CD8-positive, alpha-beta memory T cell (primary cell): ENCODE measurements around the gene ZNF136. TPM values are rescaled to one million over a fixed set of nuclear protein-coding genes. Genes with fewer than 3 reads are reported as not detected.

Experiments used
- CTCF ChIA-PET: fragments of 350-600 bp; sonication (Branson Sonifier 250); formaldehyde crosslinking; loops from one replicate; lab custom pipeline; 2021; ENCODE audit warnings: antibody characterized with exemption; lab: Charles Lee
- POLR2A ChIA-PET: fragments of 350-600 bp; sonication (Branson Sonifier 250); formaldehyde crosslinking; loops from one replicate; lab custom pipeline; 2021; ENCODE audit warnings: antibody characterized with exemption; lab: Charles Lee
- DNase-seq, 5 donors: peaks; one replicate each; pipeline versions ENCODE4 v3.0.0 to v3.0.0-alpha.2; 2020 to 2022; ENCODE audit warnings: mixed read lengths in 1 of 5
- H3K27ac ChIP-seq: one replicate; pipeline ENCODE4 v1.7.0; 2013; ENCODE audit warnings: low read depth, mild to moderate bottlenecking, low read length, moderate library complexity
- H3K27me3 ChIP-seq: 2 replicates; pipeline ENCODE4 v1.7.0; 2013; ENCODE audit warnings: low read length, mild to moderate bottlenecking; ENCODE audit not compliant: insufficient read depth, poor library complexity, severe bottlenecking
- H3K36me3 ChIP-seq: 2 replicates; pipeline ENCODE4 v1.7.0; 2013; ENCODE audit warnings: mild to moderate bottlenecking, low read length, moderate library complexity; ENCODE audit not compliant: insufficient read depth
- H3K4me1 ChIP-seq: 2 replicates; pipeline ENCODE4 v1.7.0; 2013; ENCODE audit warnings: mild to moderate bottlenecking, low read length, moderate library complexity; ENCODE audit not compliant: insufficient read depth
- H3K4me3 ChIP-seq: 2 replicates; pipeline ENCODE4 v1.7.0; 2013; ENCODE audit warnings: mild to moderate bottlenecking, low read length
- H3K9me3 ChIP-seq: 2 replicates; pipeline ENCODE4 v1.7.0; 2013; ENCODE audit warnings: mild to moderate bottlenecking, low read length
- H3K27ac Mint-ChIP-seq, 8 donors: one replicate each; pipeline ENCODE4 v1.8.0; 2020 to 2021; ENCODE audit warnings: mixed read lengths in 8 of 8, mild to moderate bottlenecking in 6 of 8, inconsistent platforms in 3 of 8, moderate library complexity in 3 of 8
- H3K27me3 Mint-ChIP-seq, 2 donors: one replicate each; pipeline ENCODE4 v1.8.0; 2020 to 2021; ENCODE audit warnings: mixed read lengths in 2 of 2, mild to moderate bottlenecking in 1 of 2, moderate library complexity in 1 of 2
- H3K36me3 Mint-ChIP-seq, 3 donors: one replicate each; pipeline ENCODE4 v1.8.0; 2020 to 2021; ENCODE audit warnings: mixed read lengths in 3 of 3, inconsistent platforms in 1 of 3, mild to moderate bottlenecking in 1 of 3
- H3K4me1 Mint-ChIP-seq, 3 donors: one replicate each; pipeline ENCODE4 v1.8.0; 2020 to 2021; ENCODE audit warnings: mixed read lengths in 3 of 3, inconsistent platforms in 1 of 3, mild to moderate bottlenecking in 1 of 3
- H3K4me3 Mint-ChIP-seq, 7 donors: one replicate each; pipeline ENCODE4 v1.8.0; 2020 to 2021; ENCODE audit warnings: mixed read lengths in 7 of 7, mild to moderate bottlenecking in 6 of 7, moderate library complexity in 4 of 7, inconsistent platforms in 2 of 7
- H3K9me3 Mint-ChIP-seq, 5 donors: one replicate each; pipeline ENCODE4 v1.8.0; 2020 to 2022; ENCODE audit warnings: mixed read lengths in 5 of 5, mild to moderate bottlenecking in 3 of 5, moderate library complexity in 2 of 5, inconsistent platforms in 1 of 5
- polyA plus RNA-seq: library from polyadenylated mRNA; unstranded; fragments of 300-500 nt; fragmentation: Illumina TruSeq; gene quantifications from one replicate; pipeline ENCODE4 v1.2.3, GENCODE V29; 2021
- total RNA-seq, 2 experiments: library from RNA; stranded (reverse); gene quantifications; one replicate each; pipeline ENCODE4 v1.2.3, GENCODE V29; 2021

The ZNF136 gene
- total and polyA plus RNA-seq, 3 experiments from 2014 or later, result 13.0 to 17.4 (median 16.0) TPM

DNA sequence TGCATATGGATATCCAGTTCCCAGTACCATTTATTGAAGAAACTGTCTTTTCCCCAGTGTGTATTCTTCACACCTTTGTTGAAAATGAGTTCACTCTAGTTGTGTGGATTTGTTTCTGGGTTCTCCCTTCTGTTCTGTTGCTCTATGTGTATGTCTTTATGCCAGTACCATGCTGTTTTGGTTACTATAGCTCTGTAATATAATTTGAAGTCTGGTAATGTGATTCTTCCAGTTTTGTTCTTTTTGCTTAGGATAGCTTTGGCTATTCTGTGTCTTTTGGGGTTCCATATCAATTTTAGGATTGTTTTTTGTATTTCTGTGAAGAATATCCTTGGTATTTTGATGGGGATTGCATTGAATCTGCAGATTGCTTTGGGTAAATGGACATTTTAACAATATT is 35.2 kb downstream of the ZNF136 start:
- H3K27me3 ChIP-seq, result no peaks in the 10 kb centered on the region
- H3K4me3 ChIP-seq, result no peak overlapping the region
- H3K9me3 Mint-ChIP-seq, result peaks cover 18 to 77% (median 50%) of the 10 kb centered on the region in 5 donors
- ChIA-PET CTCF (no interaction called here), POLR2A (no interaction called here)
- no peak for DNase-seq
- H3K9me3 ChIP-seq, result peaks cover 8% of the 10 kb centered on the region
- H3K4me1 ChIP-seq, result no peaks in the 10 kb centered on the region
- peaks cover 1 to 55% (median 17%) of the 10 kb centered on the region in 3 donors for H3K36me3 Mint-ChIP-seq
- no peaks in the 10 kb centered on the region for H3K27me3 Mint-ChIP-seq
- H3K4me1 Mint-ChIP-seq, result peaks cover 12 to 16% (median 12%) of the 10 kb centered on the region in 3 donors
- H3K27ac ChIP-seq, result no peak overlapping the region
- H3K4me3 Mint-ChIP-seq, result no peak overlapping the region
- no peak overlapping the region for H3K27ac Mint-ChIP-seq
- no peaks in the 10 kb centered on the region for H3K36me3 ChIP-seq

DNA sequence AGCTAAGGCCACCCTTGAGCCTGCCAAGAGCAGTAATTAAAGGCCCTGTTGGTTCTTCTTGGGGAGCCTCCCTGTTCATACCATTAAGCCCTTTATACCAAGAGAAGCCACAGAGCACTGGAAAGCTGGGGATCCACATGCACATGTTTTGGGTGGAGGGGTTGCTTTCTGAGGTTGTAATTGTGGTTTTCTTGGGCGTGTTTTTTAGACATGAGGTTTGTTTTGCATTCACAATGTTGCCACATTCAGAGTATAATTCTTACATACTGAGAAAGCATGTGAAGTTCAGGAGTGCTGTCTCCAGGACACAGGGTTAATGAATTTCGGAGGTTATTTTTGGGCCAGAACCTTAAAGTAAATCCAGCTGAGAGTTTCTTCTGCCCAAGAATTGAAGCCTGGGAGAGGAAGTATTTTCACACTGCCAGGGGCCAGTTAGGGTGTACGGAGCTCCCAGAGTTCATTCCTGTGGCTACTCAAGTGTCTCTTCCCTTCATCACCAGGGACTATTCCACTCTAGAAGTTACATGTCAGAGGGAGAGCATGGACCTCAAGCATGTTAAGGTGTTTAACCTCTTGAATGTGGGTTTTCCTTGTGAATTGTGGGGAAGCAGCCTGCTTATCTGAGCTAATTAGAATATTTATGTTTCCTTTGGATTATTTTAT is 37.0 kb downstream of the ZNF136 start:
- DNase-seq, result no peak
- ChIA-PET POLR2A (no interaction called here), CTCF (no interaction called here)
- Mint-ChIP-seq H3K27me3 (no peaks in the 10 kb centered on the region), H3K27ac (peak overlapping the region in 2 of 8 donors; percentile 21 to 29), H3K4me3 (no peak overlapping the region), H3K36me3 (peaks cover 1 to 55% (median 12%) of the 10 kb centered on the region in 3 donors), H3K9me3 (peaks cover 18 to 68% (median 44%) of the 10 kb centered on the region in 5 donors), H3K4me1 (peaks cover 12 to 14% (median 12%) of the 10 kb centered on the region in 3 donors)
- no peak overlapping the region for H3K4me3 ChIP-seq
- no peaks in the 10 kb centered on the region for H3K27me3 ChIP-seq
- H3K4me1 ChIP-seq, result no peaks in the 10 kb centered on the region
- H3K36me3 ChIP-seq, result no peaks in the 10 kb centered on the region
- H3K9me3 ChIP-seq, result peaks cover 8% of the 10 kb centered on the region
- H3K27ac ChIP-seq, result no peak overlapping the region

DNA sequence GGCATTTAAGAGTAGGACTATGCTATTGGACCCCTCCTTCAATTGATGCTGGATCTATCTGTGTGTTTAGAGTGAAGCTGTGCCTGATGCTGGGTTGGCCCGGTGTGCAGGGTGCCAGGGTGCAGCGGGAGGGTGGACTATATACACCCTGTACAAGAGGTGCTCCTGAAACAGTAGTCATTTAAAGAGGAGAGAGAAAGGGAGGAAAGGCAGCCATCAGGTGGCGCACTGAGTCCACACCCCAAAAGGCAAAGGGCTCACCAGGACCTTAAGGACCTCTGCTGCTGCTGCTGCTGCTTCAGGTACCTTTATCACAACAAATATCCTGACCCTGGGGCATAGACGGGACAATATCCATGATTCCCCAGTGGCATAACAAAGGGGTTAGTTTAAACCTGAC is 39.4 kb downstream of the ZNF136 start:
- peak overlapping the region in 1 of 8 donors; percentile 49 for H3K27ac Mint-ChIP-seq
- Histone ChIP-seq H3K27ac (no peak overlapping the region), H3K9me3 (peaks cover 15% of the 10 kb centered on the region), H3K36me3 (no peaks in the 10 kb centered on the region), H3K4me3 (no peak overlapping the region), H3K27me3 (no peaks in the 10 kb centered on the region), H3K4me1 (no peaks in the 10 kb centered on the region)
- H3K4me3 Mint-ChIP-seq, result no peak overlapping the region
- no peaks in the 10 kb centered on the region for H3K27me3 Mint-ChIP-seq
- peaks cover 6 to 8% (median 6%) of the 10 kb centered on the region in 3 donors for H3K4me1 Mint-ChIP-seq
- ChIA-PET POLR2A (no interaction called here), CTCF (interaction anchor here (1.0 to 1.2 kb wide), 2 partner anchors 12 to 138 kb away, joined by 3 read pairs; no protein-coding TSS in a partner anchor)
- peaks cover 1 to 53% (median 18%) of the 10 kb centered on the region in 3 donors for H3K36me3 Mint-ChIP-seq
- DNase-seq, result peak; percentile 6 to 66 (median 24)
- peaks cover 26 to 68% (median 40%) of the 10 kb centered on the region in 5 donors for H3K9me3 Mint-ChIP-seq

DNA sequence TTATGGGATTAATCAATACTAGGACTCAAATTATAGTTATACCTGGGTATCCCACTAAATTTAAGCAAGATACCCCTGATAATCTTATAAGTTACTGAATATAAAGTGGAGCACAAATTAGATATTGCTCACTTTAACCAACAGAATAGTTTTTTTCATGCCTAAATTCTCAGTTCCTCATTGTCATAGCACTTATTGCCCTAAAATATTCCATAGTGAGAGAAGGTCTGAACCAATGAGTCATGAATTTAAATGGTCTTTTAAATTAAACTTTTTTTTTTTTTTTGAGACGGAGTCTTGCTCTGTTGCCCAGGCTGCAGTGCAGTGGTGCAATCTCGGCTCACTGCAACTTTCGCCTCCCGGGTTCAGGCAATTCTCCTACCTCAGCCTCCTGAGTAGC is 42.4 kb downstream of the ZNF136 start:
- peaks cover 0 to 3% (median 2%) of the 10 kb centered on the region in 3 donors for H3K4me1 Mint-ChIP-seq
- Histone ChIP-seq H3K27me3 (no peaks in the 10 kb centered on the region), H3K9me3 (peaks cover 31% of the 10 kb centered on the region), H3K4me1 (no peaks in the 10 kb centered on the region), H3K4me3 (no peak overlapping the region), H3K27ac (no peak overlapping the region), H3K36me3 (no peaks in the 10 kb centered on the region)
- peaks cover 28 to 72% (median 50%) of the 10 kb centered on the region in 5 donors for H3K9me3 Mint-ChIP-seq
- H3K36me3 Mint-ChIP-seq, result peaks cover 1 to 55% (median 26%) of the 10 kb centered on the region in 3 donors
- ChIA-PET POLR2A (no interaction called here), CTCF (no interaction called here)
- H3K4me3 Mint-ChIP-seq, result no peak overlapping the region
- no peak overlapping the region for H3K27ac Mint-ChIP-seq
- DNase-seq, result no peak
- H3K27me3 Mint-ChIP-seq, result no peaks in the 10 kb centered on the region

DNA sequence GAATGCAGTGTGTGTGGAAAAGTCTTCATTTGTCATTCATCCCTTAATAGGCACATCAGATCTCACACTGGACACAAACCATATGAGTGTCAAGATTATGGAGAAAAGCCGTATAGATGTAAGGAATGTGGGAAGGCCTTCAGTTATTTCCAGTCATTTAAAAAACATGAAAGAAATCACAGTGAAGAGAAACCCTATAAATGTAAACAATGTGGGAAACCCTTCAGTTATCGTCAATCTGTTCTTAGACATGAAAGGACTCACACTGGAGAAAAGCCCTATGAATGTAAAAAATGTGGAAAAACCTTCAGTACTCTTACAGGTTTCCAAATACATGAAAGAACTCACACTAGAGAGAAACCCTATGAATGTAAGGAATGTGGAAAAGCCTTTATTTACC is 45.3 kb downstream of the ZNF136 start:
- Histone ChIP-seq H3K4me1 (no peaks in the 10 kb centered on the region), H3K27me3 (no peaks in the 10 kb centered on the region), H3K36me3 (no peaks in the 10 kb centered on the region), H3K9me3 (peaks cover 40% of the 10 kb centered on the region), H3K4me3 (no peak overlapping the region), H3K27ac (no peak overlapping the region)
- no peak for DNase-seq
- ChIA-PET POLR2A (no interaction called here), CTCF (no interaction called here)
- H3K4me3 Mint-ChIP-seq, result no peak overlapping the region
- H3K9me3 Mint-ChIP-seq, result peaks cover 33 to 84% (median 75%) of the 10 kb centered on the region in 5 donors
- no peaks in the 10 kb centered on the region for H3K4me1 Mint-ChIP-seq
- no peak overlapping the region for H3K27ac Mint-ChIP-seq
- H3K27me3 Mint-ChIP-seq, result no peaks in the 10 kb centered on the region
- H3K36me3 Mint-ChIP-seq, result peaks cover 3 to 56% (median 30%) of the 10 kb centered on the region in 3 donors

DNA sequence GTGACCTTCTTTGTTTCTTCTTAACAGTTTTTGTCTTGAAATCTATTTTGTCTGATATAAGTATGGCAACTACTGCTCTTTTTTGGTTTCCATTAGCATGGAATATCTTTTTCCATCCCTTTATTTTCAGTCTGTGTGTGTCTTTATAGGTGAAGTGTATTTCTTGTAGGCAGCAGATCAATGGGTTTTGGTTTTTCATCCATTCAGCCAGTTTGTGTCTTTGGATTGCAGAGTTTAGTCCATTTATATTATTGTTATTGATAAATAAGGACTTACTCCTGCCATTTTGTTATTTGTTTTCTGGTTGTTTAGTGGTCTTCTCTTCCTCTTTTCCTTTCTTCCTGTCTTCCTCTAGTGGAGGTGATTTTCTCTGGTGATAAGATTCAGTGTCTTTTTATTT is 54.4 kb downstream of the ZNF136 start:
- Histone ChIP-seq H3K27ac (no peak overlapping the region), H3K9me3 (peaks cover 17% of the 10 kb centered on the region), H3K4me1 (no peaks in the 10 kb centered on the region), H3K36me3 (no peaks in the 10 kb centered on the region), H3K4me3 (no peak overlapping the region), H3K27me3 (no peaks in the 10 kb centered on the region)
- Mint-ChIP-seq H3K27me3 (peaks cover 0 to 3% of the 10 kb centered on the region in 2 donors), H3K9me3 (peaks cover 46 to 88% (median 62%) of the 10 kb centered on the region in 5 donors), H3K4me3 (no peak overlapping the region), H3K36me3 (peaks cover 18 to 67% (median 30%) of the 10 kb centered on the region in 3 donors), H3K4me1 (no peaks in the 10 kb centered on the region), H3K27ac (no peak overlapping the region)
- ChIA-PET CTCF (no interaction called here), POLR2A (no interaction called here)
- DNase-seq, result no peak

DNA sequence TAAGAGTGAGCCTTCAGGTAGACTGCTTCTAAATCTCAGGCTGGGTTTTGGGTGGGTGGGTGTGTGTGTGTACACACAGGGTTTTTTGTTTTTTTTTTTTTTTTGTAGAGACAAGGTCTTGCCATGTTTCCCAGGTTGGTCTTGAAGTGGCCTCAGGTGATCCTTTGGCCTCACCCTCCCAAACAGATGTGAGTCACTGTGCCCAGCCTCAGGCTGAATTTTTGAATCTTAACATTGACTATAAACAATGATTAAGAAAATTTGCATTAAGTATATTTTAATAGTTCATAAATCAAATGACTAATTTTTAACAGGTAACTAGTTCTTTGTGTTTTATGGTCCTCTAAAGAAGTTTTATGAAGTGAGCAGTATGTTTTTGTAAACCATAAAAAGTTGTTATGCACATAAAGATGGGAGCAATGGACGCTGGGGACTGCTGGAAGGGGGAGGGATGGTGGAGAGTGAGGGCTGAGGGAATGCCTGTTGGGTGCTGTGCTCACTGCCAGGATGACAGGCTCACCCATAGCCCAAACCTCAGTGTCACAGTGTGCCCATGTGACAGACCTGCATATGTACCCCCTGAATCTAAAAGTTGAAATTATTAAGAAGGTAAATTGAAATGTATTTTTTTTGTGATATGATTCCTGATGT is 60.2 kb downstream of the ZNF136 start:
- Mint-ChIP-seq H3K4me3 (no peak overlapping the region), H3K27ac (no peak overlapping the region), H3K4me1 (no peaks in the 10 kb centered on the region), H3K36me3 (peaks cover 7 to 51% (median 21%) of the 10 kb centered on the region in 3 donors), H3K9me3 (peaks cover 7 to 37% (median 13%) of the 10 kb centered on the region in 5 donors), H3K27me3 (no peaks in the 10 kb centered on the region)
- H3K27ac ChIP-seq, result no peak overlapping the region
- no peak for DNase-seq
- no peaks in the 10 kb centered on the region for H3K27me3 ChIP-seq
- POLR2A ChIA-PET, result no interaction called here
- H3K36me3 ChIP-seq, result no peaks in the 10 kb centered on the region
- no peaks in the 10 kb centered on the region for H3K9me3 ChIP-seq
- H3K4me1 ChIP-seq, result no peaks in the 10 kb centered on the region
- no peak overlapping the region for H3K4me3 ChIP-seq
- CTCF ChIA-PET, result no interaction called here

DNA sequence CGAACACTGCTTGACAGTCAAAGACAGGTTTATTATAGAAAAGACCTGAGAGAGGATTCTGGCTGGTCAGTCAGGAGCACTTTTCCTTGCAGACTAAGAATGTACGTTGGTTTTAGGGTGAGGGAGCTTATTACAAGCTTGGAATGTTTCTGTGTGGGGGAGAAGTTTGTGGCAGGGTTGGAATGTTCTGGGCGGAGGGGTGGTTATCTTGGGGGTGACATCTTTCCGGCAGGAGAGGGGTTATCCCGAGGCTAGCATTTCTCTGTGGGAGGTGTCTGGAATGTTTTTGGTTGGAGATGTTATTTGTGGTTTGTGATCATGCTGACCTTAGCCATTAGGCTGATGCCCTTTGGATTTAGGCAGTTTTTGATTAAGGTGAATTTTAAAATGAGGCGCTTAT is 61.8 kb downstream of the ZNF136 start:
- no peaks in the 10 kb centered on the region for H3K4me1 ChIP-seq
- POLR2A ChIA-PET, result no interaction called here
- peaks cover 7 to 49% (median 22%) of the 10 kb centered on the region in 3 donors for H3K36me3 Mint-ChIP-seq
- H3K9me3 ChIP-seq, result no peaks in the 10 kb centered on the region
- no peaks in the 10 kb centered on the region for H3K36me3 ChIP-seq
- no peak for DNase-seq
- H3K27me3 ChIP-seq, result no peaks in the 10 kb centered on the region
- no peak overlapping the region for H3K27ac ChIP-seq
- H3K4me3 ChIP-seq, result no peak overlapping the region
- H3K4me1 Mint-ChIP-seq, result no peaks in the 10 kb centered on the region
- H3K9me3 Mint-ChIP-seq, result peaks cover 0 to 32% (median 5%) of the 10 kb centered on the region in 5 donors
- H3K27me3 Mint-ChIP-seq, result no peaks in the 10 kb centered on the region
- CTCF ChIA-PET, result no interaction called here
- no peak overlapping the region for H3K4me3 Mint-ChIP-seq
- peak overlapping the region in 1 of 8 donors; percentile 20 for H3K27ac Mint-ChIP-seq
